ENCODE data around the gene MYDGF. TPM values are rescaled to one million over a fixed set of nuclear protein-coding genes. Genes with fewer than 3 reads are reported as not detected.
A peak's percentile ranks its signal among the peaks of the same experiment; 100 is the strongest.

Gene MYDGF
- total RNA-seq, 1 experiment from 2014 or later = 426 TPM

DNA sequence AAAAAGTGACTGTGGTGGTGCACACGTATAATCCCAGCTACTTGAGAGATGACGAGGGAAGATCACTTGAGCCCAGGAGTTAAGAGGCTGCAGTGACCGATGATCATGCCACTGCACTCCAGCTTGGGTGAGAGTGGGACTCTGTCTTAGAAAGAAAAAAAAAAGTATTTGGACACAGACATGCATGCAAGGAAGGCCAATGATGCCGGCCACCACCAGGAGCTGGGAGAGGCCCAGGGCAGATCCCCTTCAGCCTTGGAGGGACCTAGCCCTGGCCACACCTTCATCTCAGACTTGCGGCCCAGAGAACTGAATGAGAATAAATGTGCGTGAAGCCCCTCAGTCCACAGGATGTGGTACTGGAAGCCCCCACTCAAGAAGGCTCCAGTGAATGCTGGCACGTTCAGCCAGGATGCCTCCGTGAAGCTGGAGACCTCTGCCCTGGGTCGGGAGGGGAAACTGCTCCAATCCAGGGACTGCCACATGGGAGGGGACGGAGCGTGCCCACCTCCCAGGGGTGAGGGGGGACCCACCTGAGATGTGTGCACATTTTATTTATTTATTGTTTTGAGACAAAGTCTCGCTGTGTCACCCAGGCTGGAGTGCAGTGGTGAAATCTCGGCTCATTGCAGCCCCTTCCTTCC, 16.2 kb downstream of the MYDGF start:
- DNase-seq = no peak
- peaks cover 24% of the 10 kb centered on the region for H3K36me3 ChIP-seq (ENCODE audit: low read depth, low read length)
- H3K27ac ChIP-seq (ENCODE audit: low read length) = no peak overlapping the region
- H3K4me2 ChIP-seq (ENCODE audit: low read length) = no peak overlapping the region
- H2AFZ ChIP-seq (ENCODE audit: low read length) = no peak overlapping the region
- intact Hi-C loops (cut with micrococcal nuclease) = no loop called here
- BruUV-seq (replicated peaks) = no TSS peak
- no peaks in the 10 kb centered on the region for H3K79me2 ChIP-seq (ENCODE audit: low read length)
- H3F3A ChIP-seq (ENCODE audit: low read length, unreplicated experiment) = no peaks in the 10 kb centered on the region
- ChIA-PET POLR2A (ENCODE audit: unreplicated experiment) (no interaction called here), CTCF (interaction anchor here (0.6 kb wide), 1 partner anchor 277 kb away, joined by 16 read pairs; no protein-coding TSS in a partner anchor)
- TF ChIP-seq EZH2phosphoT487 (IDR thresholded peaks at IDR 0.05; ENCODE audit: borderline replicate concordance, low read length) = no peak
- TF ChIP-seq, protein P1, sequence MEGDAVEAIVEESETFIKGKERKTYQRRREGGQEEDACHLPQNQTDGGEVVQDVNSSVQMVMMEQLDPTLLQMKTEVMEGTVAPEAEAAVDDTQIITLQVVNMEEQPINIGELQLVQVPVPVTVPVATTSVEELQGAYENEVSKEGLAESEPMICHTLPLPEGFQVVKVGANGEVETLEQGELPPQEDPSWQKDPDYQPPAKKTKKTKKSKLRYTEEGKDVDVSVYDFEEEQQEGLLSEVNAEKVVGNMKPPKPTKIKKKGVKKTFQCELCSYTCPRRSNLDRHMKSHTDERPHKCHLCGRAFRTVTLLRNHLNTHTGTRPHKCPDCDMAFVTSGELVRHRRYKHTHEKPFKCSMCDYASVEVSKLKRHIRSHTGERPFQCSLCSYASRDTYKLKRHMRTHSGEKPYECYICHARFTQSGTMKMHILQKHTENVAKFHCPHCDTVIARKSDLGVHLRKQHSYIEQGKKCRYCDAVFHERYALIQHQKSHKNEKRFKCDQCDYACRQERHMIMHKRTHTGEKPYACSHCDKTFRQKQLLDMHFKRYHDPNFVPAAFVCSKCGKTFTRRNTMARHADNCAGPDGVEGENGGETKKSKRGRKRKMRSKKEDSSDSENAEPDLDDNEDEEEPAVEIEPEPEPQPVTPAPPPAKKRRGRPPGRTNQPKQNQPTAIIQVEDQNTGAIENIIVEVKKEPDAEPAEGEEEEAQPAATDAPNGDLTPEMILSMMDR (conservative IDR thresholded peaks at IDR 0.05; ENCODE audit: low read depth, low read length) = no peak
- no peak for TF ChIP-seq EZH2 (IDR thresholded peaks at IDR 0.05; ENCODE audit: low read length, unreplicated experiment)
- H3K4me3 ChIP-seq (ENCODE audit: low read length) = no peak overlapping the region
- H3K4me1 ChIP-seq (ENCODE audit: insufficient read depth, low read length) = no peaks in the 10 kb centered on the region
- H3K27me3 ChIP-seq (ENCODE audit: low read length) = no peaks in the 10 kb centered on the region
- H3K9me3 ChIP-seq (ENCODE audit: low read length) = no peaks in the 10 kb centered on the region
- no peak overlapping the region for H3K9ac ChIP-seq (ENCODE audit: low read length)
- H3K9me2 ChIP-seq (replicated peaks; ENCODE audit: low read length) = no peaks in the 10 kb centered on the region
- no peaks in the 10 kb centered on the region for H4K20me1 ChIP-seq (ENCODE audit: low read length)
- ATAC-seq = peak; percentile 11; the same call in 1 of the 2 replicates

DNA sequence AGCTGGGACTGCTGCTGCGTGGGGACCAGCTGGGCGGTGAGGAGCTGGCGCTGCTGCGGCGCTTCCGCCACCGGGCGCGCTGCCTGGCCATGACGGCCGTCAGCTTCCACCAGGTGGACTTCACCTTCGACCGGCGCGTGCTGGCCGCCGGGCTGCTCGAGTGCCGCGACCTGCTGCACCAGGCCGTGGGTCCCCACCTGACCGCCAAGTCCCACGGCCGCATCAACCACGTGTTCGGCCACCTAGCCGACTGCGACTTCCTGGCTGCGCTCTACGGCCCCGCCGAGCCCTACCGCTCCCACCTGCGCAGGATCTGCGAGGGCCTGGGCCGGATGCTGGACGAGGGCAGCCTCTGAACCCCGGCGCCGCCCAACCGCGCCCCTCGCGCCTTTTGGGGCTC, 18.1 kb downstream of the MYDGF start:
- peaks cover 12% of the 10 kb centered on the region; the same call in 1 of the 2 replicates for H3K36me3 ChIP-seq (ENCODE audit: low read depth, low read length)
- no peak overlapping the region for H3K4me2 ChIP-seq (ENCODE audit: low read length)
- no peak overlapping the region for H3K4me3 ChIP-seq (ENCODE audit: low read length)
- H3K9me2 ChIP-seq (replicated peaks; ENCODE audit: low read length) = no peaks in the 10 kb centered on the region
- ChIA-PET CTCF (no interaction called here), POLR2A (ENCODE audit: unreplicated experiment) (no interaction called here)
- BruUV-seq (replicated peaks) = no TSS peak
- H3K27me3 ChIP-seq (ENCODE audit: low read length) = no peaks in the 10 kb centered on the region
- H4K20me1 ChIP-seq (ENCODE audit: low read length) = no peaks in the 10 kb centered on the region
- DNase-seq (no peak), ATAC-seq (no peak)
- no peaks in the 10 kb centered on the region for H3K9me3 ChIP-seq (ENCODE audit: low read length)
- no peaks in the 10 kb centered on the region for H3F3A ChIP-seq (ENCODE audit: low read length, unreplicated experiment)
- no peaks in the 10 kb centered on the region for H3K4me1 ChIP-seq (ENCODE audit: insufficient read depth, low read length)
- H2AFZ ChIP-seq (ENCODE audit: low read length) = no peak overlapping the region
- TF ChIP-seq EZH2 (IDR thresholded peaks at IDR 0.05; ENCODE audit: low read length, unreplicated experiment) (no peak), EZH2phosphoT487 (IDR thresholded peaks at IDR 0.05; ENCODE audit: borderline replicate concordance, low read length) (no peak)
- TF ChIP-seq, protein P1 (conservative IDR thresholded peaks at IDR 0.05; ENCODE audit: low read depth, low read length) = no peak
- no peak overlapping the region for H3K9ac ChIP-seq (ENCODE audit: low read length)
- intact Hi-C loops (cut with micrococcal nuclease) = no loop called here
- no peak overlapping the region for H3K27ac ChIP-seq (ENCODE audit: low read length)
- no peaks in the 10 kb centered on the region for H3K79me2 ChIP-seq (ENCODE audit: low read length)

DNA sequence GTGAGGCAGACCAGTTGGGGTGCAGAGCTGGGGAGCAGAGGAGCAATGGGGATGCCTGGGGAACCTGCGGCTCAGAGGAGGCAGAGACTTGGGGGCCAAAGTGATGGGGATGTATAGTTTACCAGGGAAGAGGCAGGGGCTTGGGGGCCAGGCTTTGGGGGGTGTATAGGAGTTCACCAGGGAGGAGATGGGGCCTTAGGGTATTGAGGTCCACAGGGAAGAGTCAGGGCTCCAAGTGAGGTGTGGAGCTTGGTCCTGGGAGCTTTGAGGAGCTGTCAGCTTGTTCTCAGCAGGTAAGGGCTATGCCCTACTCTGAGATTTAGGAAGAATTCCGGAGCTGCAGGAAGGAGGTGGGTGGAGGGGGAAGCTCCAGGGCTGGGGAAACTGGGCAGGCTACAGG, 20.0 kb downstream of the MYDGF start:
- H3K9ac ChIP-seq (ENCODE audit: low read length) = no peak overlapping the region
- H3K9me2 ChIP-seq (replicated peaks; ENCODE audit: low read length) = no peaks in the 10 kb centered on the region
- BruUV-seq (replicated peaks) = no TSS peak
- POLR2A ChIA-PET (ENCODE audit: unreplicated experiment) = no interaction called here
- intact Hi-C loops (cut with micrococcal nuclease) = no loop called here
- no peaks in the 10 kb centered on the region for H3K4me1 ChIP-seq (ENCODE audit: insufficient read depth, low read length)
- H3K4me3 ChIP-seq (ENCODE audit: low read length) = no peak overlapping the region
- no peaks in the 10 kb centered on the region for H4K20me1 ChIP-seq (ENCODE audit: low read length)
- H3F3A ChIP-seq (ENCODE audit: low read length, unreplicated experiment) = no peaks in the 10 kb centered on the region
- CTCF ChIA-PET = no interaction called here
- H3K9me3 ChIP-seq (ENCODE audit: low read length) = no peaks in the 10 kb centered on the region
- H2AFZ ChIP-seq (ENCODE audit: low read length) = no peak overlapping the region
- H3K36me3 ChIP-seq (ENCODE audit: low read depth, low read length) = no peaks in the 10 kb centered on the region; the same call in 1 of the 2 replicates
- TF ChIP-seq, protein P1 (conservative IDR thresholded peaks at IDR 0.05; ENCODE audit: low read depth, low read length) = no peak
- TF ChIP-seq EZH2 (IDR thresholded peaks at IDR 0.05; ENCODE audit: low read length, unreplicated experiment) (no peak), EZH2phosphoT487 (IDR thresholded peaks at IDR 0.05; ENCODE audit: borderline replicate concordance, low read length) (no peak)
- 0 out of 2 replicates have a peak, but pooled peaks have one; percentile 14 for ATAC-seq
- no peak for DNase-seq
- H3K27me3 ChIP-seq (ENCODE audit: low read length) = no peaks in the 10 kb centered on the region
- H3K4me2 ChIP-seq (ENCODE audit: low read length) = no peak overlapping the region
- no peaks in the 10 kb centered on the region for H3K79me2 ChIP-seq (ENCODE audit: low read length)
- H3K27ac ChIP-seq (ENCODE audit: low read length) = no peak overlapping the region

Data from PC-3 (cell line).